HepG2 (cell line): ENCODE results near the gene PLK3. TPM values are rescaled to one million over a fixed set of nuclear protein-coding genes. Genes with fewer than 3 reads are reported as not detected.

ENCODE experiments used
- DPF2 ChIP-seq: sonication (generic); formaldehyde crosslinking; IDR thresholded peaks from 2 replicates; pipeline ENCODE4 v1.4.0; 2020; ENCODE audit warnings: mild to moderate bottlenecking, low read depth, missing genetic modification reagents, borderline replicate concordance
- EEA1 ChIP-seq: sonication (generic); formaldehyde crosslinking; IDR thresholded peaks from 2 replicates; pipeline ENCODE4 v1.5.1; 2020; ENCODE audit warnings: mild to moderate bottlenecking, missing genetic modification reagents, borderline replicate concordance
- KDM4B ChIP-seq: sonication (generic); formaldehyde crosslinking; IDR thresholded peaks from 2 replicates; pipeline ENCODE4 v1.4.0; 2020; ENCODE audit warnings: missing genetic modification reagents
- KLF6 ChIP-seq: IDR thresholded peaks from 2 replicates; pipeline ENCODE4 v1.8.0; 2016; ENCODE audit warnings: missing biosample characterization, missing genetic modification reagents
- NFKB2 ChIP-seq: sonication (generic); formaldehyde crosslinking; IDR thresholded peaks from 2 replicates; pipeline ENCODE4 v1.4.0; 2020; ENCODE audit warnings: missing genetic modification reagents, borderline replicate concordance
- REXO4 ChIP-seq: sonication (generic); formaldehyde crosslinking; IDR thresholded peaks from 2 replicates; pipeline ENCODE4 v1.8.0; 2022; ENCODE audit warnings: missing genetic modification reagents, mild to moderate bottlenecking, borderline replicate concordance
- RNF2 ChIP-seq: fragments of 450-650 bp; conservative IDR thresholded peaks from 2 replicates; pipeline ENCODE4 v1.6.1; 2016; ENCODE audit warnings: low read depth
- TCF7L2 ChIP-seq: IDR thresholded peaks from 2 replicates; pipeline ENCODE4 v1.6.1; 2011; ENCODE audit warnings: mild to moderate bottlenecking, low read depth, low read length, moderate library complexity
- ZBTB8A ChIP-seq: sonication (generic); formaldehyde crosslinking; IDR thresholded peaks from 2 replicates; pipeline ENCODE4 v1.4.0; 2020; ENCODE audit warnings: mild to moderate bottlenecking, low read depth, missing genetic modification reagents, borderline replicate concordance
- ZFP37 ChIP-seq: sonication (generic); formaldehyde crosslinking; IDR thresholded peaks from 2 replicates; pipeline ENCODE4 v1.4.0; 2020; ENCODE audit warnings: missing genetic modification reagents, borderline replicate concordance
- ZNF10 ChIP-seq: sonication (generic); formaldehyde crosslinking; IDR thresholded peaks from 2 replicates; pipeline ENCODE4 v1.4.0; 2020; ENCODE audit warnings: mild to moderate bottlenecking, low read depth, missing genetic modification reagents, borderline replicate concordance
- ZNF12 ChIP-seq: sonication (generic); formaldehyde crosslinking; IDR thresholded peaks from 2 replicates; pipeline ENCODE4 v1.5.0; 2020; ENCODE audit warnings: missing genetic modification reagents
- ZNF331 ChIP-seq: sonication (generic); formaldehyde crosslinking; IDR thresholded peaks from 2 replicates; pipeline ENCODE4 v1.4.0; 2020; ENCODE audit warnings: missing genetic modification reagents
- ZNF460 ChIP-seq: sonication (generic); formaldehyde crosslinking; IDR thresholded peaks from 2 replicates; pipeline ENCODE4 v1.5.1; 2020; ENCODE audit warnings: missing genetic modification reagents, mild to moderate bottlenecking, borderline replicate concordance
- ZNF687 ChIP-seq: sonication (generic); formaldehyde crosslinking; IDR thresholded peaks from 2 replicates; pipeline ENCODE4 v1.5.1; 2020; ENCODE audit warnings: mild to moderate bottlenecking, missing genetic modification reagents, moderate library complexity
- ZNF691 ChIP-seq: sonication (generic); formaldehyde crosslinking; IDR thresholded peaks from 2 replicates; pipeline ENCODE4 v1.4.0; 2020; ENCODE audit warnings: missing genetic modification reagents, low read depth, mild to moderate bottlenecking, borderline replicate concordance
- ZNF784 ChIP-seq: sonication (generic); formaldehyde crosslinking; IDR thresholded peaks from 2 replicates; pipeline ENCODE4 v1.5.1; 2020; ENCODE audit warnings: missing genetic modification reagents, mild to moderate bottlenecking, borderline replicate concordance
- polyA plus RNA-seq, 8 experiments: library from polyadenylated mRNA; depleted of rRNA in 3 of 8; stranded (reverse) in 7 of 8; unstranded in 1 of 8; fragments of >200 nt; fragmentation: Illumina TruSeq in 4 of 8; extraction: Trizol in 4 of 8; gene quantifications; 2 replicates each; pipeline versions ENCODE4 v1.2.1 to v1.2.3, GENCODE V29; 2011 to 2016; ENCODE audit warnings: low read depth in 4 of 8, missing spikeins in 1 of 8, mixed read lengths in 1 of 8; ENCODE audit not compliant: insufficient read depth in 1 of 8
- total RNA-seq, 5 experiments: library from RNA; depleted of rRNA; stranded (reverse); fragments of >200 nt; fragmentation: Illumina TruSeq; extraction: Trizol; gene quantifications; 2 replicates each; pipeline ENCODE4 v1.2.3, GENCODE V29; 2016; ENCODE audit warnings: low read depth in 1 of 5
- TF ChIP-seq, protein P1 (sequence below): sonication (generic); formaldehyde crosslinking; IDR thresholded peaks from 2 replicates; pipeline ENCODE4 v1.4.0; 2020; ENCODE audit warnings: missing genetic modification reagents, borderline replicate concordance

PLK3 gene
- total and polyA plus RNA-seq, 2 of the 13 experiments (the other 11 are each of a cell fraction or from before 2014, with no cell fraction given): 9.8 to 16.9 TPM

DNA sequence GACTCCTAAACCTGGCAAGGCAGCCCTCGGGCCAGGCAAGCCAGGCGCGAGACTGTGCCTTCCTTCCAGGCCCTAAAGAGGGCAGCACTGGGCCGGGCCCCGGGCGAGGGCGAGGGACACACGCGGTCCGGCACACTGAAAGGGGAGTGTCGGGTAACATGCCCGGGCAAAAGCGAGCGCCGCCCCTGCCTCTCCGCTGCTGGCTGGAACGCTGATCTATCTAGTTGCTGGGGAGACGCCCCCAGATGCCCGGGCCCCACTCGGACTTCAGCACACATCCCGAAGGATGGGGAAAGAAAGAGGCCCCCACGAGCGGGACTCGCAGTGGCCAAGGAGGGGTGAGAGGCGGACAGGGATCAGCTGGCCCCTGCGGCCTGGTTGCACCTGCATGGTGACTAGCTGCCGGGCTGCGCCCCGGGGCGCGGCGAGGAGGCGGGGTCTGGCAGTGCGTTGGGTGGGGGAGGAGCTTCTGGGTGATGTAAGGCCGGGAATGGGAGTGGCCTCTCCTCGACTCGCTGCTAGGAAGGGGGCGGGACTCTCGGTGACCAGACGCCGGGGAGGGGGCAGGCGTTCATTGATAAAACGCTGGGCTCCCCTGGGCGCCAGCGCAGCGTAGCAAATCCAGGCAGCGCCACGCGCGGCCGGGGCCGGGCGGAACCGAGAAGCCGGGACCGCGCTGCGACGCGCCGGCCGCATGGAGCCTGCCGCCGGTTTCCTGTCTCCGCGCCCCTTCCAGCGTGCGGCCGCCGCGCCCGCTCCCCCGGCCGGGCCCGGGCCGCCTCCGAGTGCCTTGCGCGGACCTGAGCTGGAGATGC, at the start of gene PLK3 (continued):
- TF ChIP-seq, protein P1, sequence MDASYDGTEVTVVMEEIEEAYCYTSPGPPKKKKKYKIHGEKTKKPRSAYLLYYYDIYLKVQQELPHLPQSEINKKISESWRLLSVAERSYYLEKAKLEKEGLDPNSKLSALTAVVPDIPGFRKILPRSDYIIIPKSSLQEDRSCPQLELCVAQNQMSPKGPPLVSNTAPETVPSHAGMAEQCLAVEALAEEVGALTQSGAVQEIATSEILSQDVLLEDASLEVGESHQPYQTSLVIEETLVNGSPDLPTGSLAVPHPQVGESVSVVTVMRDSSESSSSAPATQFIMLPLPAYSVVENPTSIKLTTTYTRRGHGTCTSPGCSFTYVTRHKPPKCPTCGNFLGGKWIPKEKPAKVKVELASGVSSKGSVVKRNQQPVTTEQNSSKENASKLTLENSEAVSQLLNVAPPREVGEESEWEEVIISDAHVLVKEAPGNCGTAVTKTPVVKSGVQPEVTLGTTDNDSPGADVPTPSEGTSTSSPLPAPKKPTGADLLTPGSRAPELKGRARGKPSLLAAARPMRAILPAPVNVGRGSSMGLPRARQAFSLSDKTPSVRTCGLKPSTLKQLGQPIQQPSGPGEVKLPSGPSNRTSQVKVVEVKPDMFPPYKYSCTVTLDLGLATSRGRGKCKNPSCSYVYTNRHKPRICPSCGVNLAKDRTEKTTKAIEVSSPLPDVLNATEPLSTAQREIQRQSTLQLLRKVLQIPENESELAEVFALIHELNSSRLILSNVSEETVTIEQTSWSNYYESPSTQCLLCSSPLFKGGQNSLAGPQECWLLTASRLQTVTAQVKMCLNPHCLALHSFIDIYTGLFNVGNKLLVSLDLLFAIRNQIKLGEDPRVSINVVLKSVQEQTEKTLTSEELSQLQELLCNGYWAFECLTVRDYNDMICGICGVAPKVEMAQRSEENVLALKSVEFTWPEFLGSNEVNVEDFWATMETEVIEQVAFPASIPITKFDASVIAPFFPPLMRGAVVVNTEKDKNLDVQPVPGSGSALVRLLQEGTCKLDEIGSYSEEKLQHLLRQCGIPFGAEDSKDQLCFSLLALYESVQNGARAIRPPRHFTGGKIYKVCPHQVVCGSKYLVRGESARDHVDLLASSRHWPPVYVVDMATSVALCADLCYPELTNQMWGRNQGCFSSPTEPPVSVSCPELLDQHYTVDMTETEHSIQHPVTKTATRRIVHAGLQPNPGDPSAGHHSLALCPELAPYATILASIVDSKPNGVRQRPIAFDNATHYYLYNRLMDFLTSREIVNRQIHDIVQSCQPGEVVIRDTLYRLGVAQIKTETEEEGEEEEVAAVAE (CRISPR knock-in tag): peak; percentile 57; the same call in 1 of the 2 replicates
- TF ChIP-seq ZBTB8A (CRISPR knock-in tag): no peak
- TF ChIP-seq ZNF12 (CRISPR knock-in tag): 0 out of 2 replicates have a peak, but pooled peaks have one; percentile 54
- no peak for TF ChIP-seq ZNF10
- TF ChIP-seq ZNF691: peak; percentile 81
- no peak for TF ChIP-seq TCF7L2
- peak; percentile 97 for TF ChIP-seq ZNF687
- TF ChIP-seq RNF2: peak; percentile 71; the same call in 1 of the 2 replicates
- TF ChIP-seq ZFP37 (CRISPR knock-in tag): no peak
- no peak for TF ChIP-seq EEA1 (CRISPR knock-in tag)
- TF ChIP-seq DPF2 (CRISPR knock-in tag): no peak
- no peak for TF ChIP-seq ZNF784 (CRISPR knock-in tag)
- peak; percentile 56; the same call in 1 of the 2 replicates for TF ChIP-seq NFKB2 (CRISPR knock-in tag)
- TF ChIP-seq KDM4B: peak; percentile 29; the same call in 1 of the 2 replicates
- peak; percentile 43; the same call in 1 of the 2 replicates for TF ChIP-seq ZNF460
- TF ChIP-seq REXO4 (CRISPR knock-in tag): no peak
- TF ChIP-seq KLF6 (CRISPR knock-in tag): no peak; the same call in 1 of the 2 replicates
- TF ChIP-seq ZNF331 (CRISPR knock-in tag): peak; percentile 72
